Spleen (tissue), 11 donors: ENCODE data around the gene ZNF667. TPM values are rescaled to one million over a fixed set of nuclear protein-coding genes. Genes with fewer than 3 reads are reported as not detected.

Source experiments
- DNase-seq: peaks from one replicate; pipeline ENCODE4 v3.0.0-alpha.2; 2020
- H3K27ac ChIP-seq, 8 donors: fragments of 200-600 bp; sonication (generic) in 7 of 8; 1 replicate in 4 of 8; 2 replicates in 4 of 8; pipeline versions ENCODE4 v1.5.0 to v1.8.0; 2016 to 2021; ENCODE audit warnings: inconsistent platforms in 4 of 8, mild to moderate bottlenecking in 4 of 8, moderate library complexity in 1 of 8
- H3K27me3 ChIP-seq, 7 donors: fragments of 200-600 bp; sonication (generic) in 6 of 7; replicated peaks in 1 of 7; 1 replicate in 4 of 7; 2 replicates in 3 of 7; pipeline versions ENCODE4 v1.5.0 to v1.8.0; 2016 to 2021; ENCODE audit warnings: inconsistent platforms in 3 of 7, mild to moderate bottlenecking in 1 of 7
- H3K36me3 ChIP-seq, 6 donors: fragments of 200-600 bp; sonication (generic) in 5 of 6; 1 replicate in 4 of 6; 2 replicates in 2 of 6; pipeline versions ENCODE4 v1.5.0 to v1.8.0; 2016 to 2021; ENCODE audit warnings: inconsistent platforms in 2 of 6
- H3K4me1 ChIP-seq, 6 donors: fragments of 200-600 bp; sonication (generic) in 5 of 6; 1 replicate in 3 of 6; 2 replicates in 3 of 6; pipeline versions ENCODE4 v1.5.0 to v1.8.0; 2016 to 2021; ENCODE audit warnings: inconsistent platforms in 3 of 6
- H3K4me3 ChIP-seq, 8 donors: fragments of 200-600 bp; sonication (generic) in 7 of 8; 1 replicate in 4 of 8; 2 replicates in 4 of 8; pipeline versions ENCODE4 v1.5.0 to v1.8.0; 2016 to 2021; ENCODE audit warnings: inconsistent platforms in 4 of 8, mild to moderate bottlenecking in 4 of 8, moderate library complexity in 2 of 8
- H3K9me3 ChIP-seq, 8 donors: fragments of 200-600 bp; sonication (generic) in 7 of 8; 1 replicate in 4 of 8; 2 replicates in 4 of 8; pipeline versions ENCODE4 v1.5.0 to v1.8.0; 2016 to 2021; ENCODE audit warnings: inconsistent platforms in 4 of 8
- CTCF ChIP-seq, 11 experiments: fragments of 200-600 bp in 7 of 11; fragments of 450-650 bp in 4 of 11; sonication (generic) in 4 of 11; IDR thresholded peaks in 8 of 11; conservative IDR thresholded peaks in 3 of 11; 1 replicate in 7 of 11; 2 replicates in 4 of 11; pipeline versions ENCODE4 v1.4.0 to v1.8.0; 2016 to 2021; ENCODE audit warnings: antibody characterized with exemption in 11 of 11, inconsistent platforms in 4 of 11, mild to moderate bottlenecking in 1 of 11
- POLR2A ChIP-seq, 3 donors: fragments of 450-650 bp; IDR thresholded peaks; one replicate each; pipeline ENCODE4 v1.5.1; 2017; ENCODE audit warnings: antibody characterized with exemption in 3 of 3, mild to moderate bottlenecking in 1 of 3
- POLR2AphosphoS5 ChIP-seq, 3 donors: sonication (generic); formaldehyde crosslinking; IDR thresholded peaks; one replicate each; pipeline ENCODE4 v1.5.1; 2017; ENCODE audit warnings: antibody characterized with exemption in 3 of 3
- WGBS, 5 donors: extraction: QIAGEN DNeasy Blood & Tissue Kit in 3 of 5; methylation state at CpG; one replicate each; pipeline versions ENCODE4 v1.1.5 to v1.1.7; 2013 to 2018; 5-methylcytosine and 5-hydroxymethylcytosine counted together
- intact Hi-C: fragments of 100-400 bp; cut with DNase I; formaldehyde crosslinking; loops from one replicate; pipeline ENCODE4 v1.15.0; 2023; ENCODE audit warnings: low total_unique reads
- polyA plus RNA-seq, 3 donors: library from polyadenylated mRNA; stranded (reverse); fragments of 200-250 nt; gene quantifications; one replicate each; pipeline ENCODE4 v1.2.1, GENCODE V29; 2013
- total RNA-seq, 7 donors: library from RNA; depleted of rRNA in 3 of 7; stranded (reverse); fragments of >200 nt in 3 of 7; fragmentation: NEBNext Ultra II Directional in 4 of 7; extraction: Animal tissue kit (Norgen Biotek cat#: 25700) in 4 of 7; gene quantifications; one replicate each; pipeline versions ENCODE4 v1.1.0 to v1.2.1, GENCODE V29; 2016 to 2021
- donor health status: healthy with polysubstance abuse.
- donor health status: DM: no; HTN: no; CAD: no; lungs with moderate emphysema.
- donor health status: DM: no; HTN: no; CAD: no.
- donor health status: Bipolar disorder and iron deficiency.
- donor health status: healthy.
- donor health status: DM: no; HTN: no; CAD: no.
- donor health status: DM: yes; HTN: yes; CAD: no.

The ZNF667 gene
- total and polyA plus RNA-seq, 10 donors = 1.4 to 6.6 (median 2.9) TPM

- peaks cover 0 to 52% (median 21%) of the 10 kb centered on the region in 6 donors for H3K36me3 ChIP-seq
- H3K27ac ChIP-seq = no peak overlapping the region
- intact Hi-C loops = no loop called here
- no peak for DNase-seq
- H3K4me3 ChIP-seq = no peak overlapping the region
- H3K27me3 ChIP-seq = no peaks in the 10 kb centered on the region
- H3K9me3 ChIP-seq = peaks cover 6 to 91% (median 86%) of the 10 kb centered on the region in 8 donors
- WGBS, 5 donors = 86 to 94% (median 91%) methylated on average over 5 of the region's 5 CpGs
- TF ChIP-seq CTCF (IDR thresholded peaks at IDR 0.05 in 8 of 11, conservative IDR thresholded peaks at IDR 0.05 in 3 of 11) (no peak), POLR2AphosphoS5 (IDR thresholded peaks at IDR 0.05) (no peak), POLR2A (IDR thresholded peaks at IDR 0.05) (no peak)
- H3K4me1 ChIP-seq = peaks cover 0 to 19% (median 14%) of the 10 kb centered on the region in 6 donors
These were observed 78.3 kb downstream of the ZNF667 start for GRCh38 chr19:56398809-56399208.

- Histone ChIP-seq H3K4me1 (peaks cover 0 to 21% (median 16%) of the 10 kb centered on the region in 6 donors), H3K27ac (peak within 1 kb of the TSS; percentile 92 to 100 (median 98)), H3K36me3 (peaks cover 3 to 58% (median 36%) of the 10 kb centered on the region in 6 donors), H3K9me3 (peaks cover 0 to 89% (median 59%) of the 10 kb centered on the region in 8 donors), H3K27me3 (no peaks in the 10 kb centered on the region), H3K4me3 (peak within 1 kb of the TSS; percentile 50 to 79 (median 70))
- WGBS, 5 donors = 2 to 3% (median 2%) methylated on average over 34 to 73 of the region's 73 CpGs
- DNase-seq = peak; percentile 98
- intact Hi-C loops = no loop called here
- TF ChIP-seq POLR2AphosphoS5 (IDR thresholded peaks at IDR 0.05) (peak; percentile 93 to 96 (median 93)), CTCF (IDR thresholded peaks at IDR 0.05 in 8 of 11, conservative IDR thresholded peaks at IDR 0.05 in 3 of 11) (peak; percentile 40 to 86 (median 79)), POLR2A (IDR thresholded peaks at IDR 0.05) (peak in 1 of 3 donors; percentile 27)
These were observed 83.8 kb downstream of the ZNF667 start, which contains the start of gene ZNF582 for GRCh38 chr19:56393119-56394012. Gene ZNF582 (minus strand): TSS chr19:56393534. CDS start chr19:56391752, 1,782 bp downstream.

Other genes with a start within 250 kb of the ZNF667 start
- gene EDDM13, start 204.6 kb downstream of the ZNF667 start, total RNA-seq = not detected
- 1 to 10 TPM in 2 of 3 donors, under 1 TPM in 1; 0.71 to 1.2 (median 1.1) TPM for gene EDDM13, start 204.6 kb downstream of the ZNF667 start, polyA plus RNA-seq
- gene ZSCAN5A, start 162.5 kb downstream of the ZNF667 start, total RNA-seq = 10 to 100 TPM in 4 of 7 donors, 1 to 10 TPM in 3; 5.6 to 18.7 (median 11.4) TPM
- 1 to 10 TPM; 3.4 to 4.9 (median 4.4) TPM for gene ZSCAN5A, start 162.5 kb downstream of the ZNF667 start, polyA plus RNA-seq
- gene ZNF582, start 83.8 kb downstream of the ZNF667 start, total RNA-seq = 1 to 10 TPM; 3.3 to 8.1 (median 5.4) TPM
- gene ZNF582, start 83.8 kb downstream of the ZNF667 start, polyA plus RNA-seq = 1 to 10 TPM; 2.7 to 5.2 (median 4.5) TPM
- 10 to 100 TPM in 2 of 7 donors, 1 to 10 TPM in 5; 4.4 to 10.6 (median 8.3) TPM for gene ZNF583, start 73.0 kb downstream of the ZNF667 start, total RNA-seq
- gene ZNF583, start 73.0 kb downstream of the ZNF667 start, polyA plus RNA-seq = 1 to 10 TPM in 2 of 3 donors, under 1 TPM in 1; 0.93 to 2.7 (median 1.3) TPM
- gene ZNF471, start 30.5 kb upstream of the ZNF667 start, total RNA-seq = 1 to 10 TPM; 1.3 to 9.0 (median 3.3) TPM
- 1 to 10 TPM in 2 of 3 donors, under 1 TPM in 1; 0.97 to 1.4 (median 1.0) TPM for gene ZNF471, start 30.5 kb upstream of the ZNF667 start, polyA plus RNA-seq
- 1 to 10 TPM; 4.7 to 8.1 (median 5.5) TPM for gene ZFP28, start 61.6 kb upstream of the ZNF667 start, total RNA-seq
- 1 to 10 TPM; 2.0 to 2.7 (median 2.6) TPM for gene ZFP28, start 61.6 kb upstream of the ZNF667 start, polyA plus RNA-seq
- 1 to 10 TPM; 2.6 to 6.1 (median 3.9) TPM for gene ZNF470, start 90.1 kb upstream of the ZNF667 start, total RNA-seq
- 1 to 10 TPM; 2.5 to 3.7 (median 2.7) TPM for gene ZNF470, start 90.1 kb upstream of the ZNF667 start, polyA plus RNA-seq
- 1 to 10 TPM; 5.8 to 9.8 (median 7.2) TPM for gene ZNF71, start 118.0 kb upstream of the ZNF667 start, total RNA-seq
- gene ZNF71, start 118.0 kb upstream of the ZNF667 start, polyA plus RNA-seq = 1 to 10 TPM; 2.0 to 3.9 (median 2.8) TPM
- under 1 TPM in 4 of 7 donors, not detected in 3; 0.27 to 0.67 (median 0.39) TPM for gene SMIM17, start 165.8 kb upstream of the ZNF667 start, total RNA-seq
- not detected for gene SMIM17, start 165.8 kb upstream of the ZNF667 start, polyA plus RNA-seq
- 1 to 10 TPM; 3.0 to 6.8 (median 4.4) TPM for gene ZNF835, start 194.4 kb upstream of the ZNF667 start, total RNA-seq
- 1 to 10 TPM in 2 of 3 donors, under 1 TPM in 1; 0.70 to 1.7 (median 1.2) TPM for gene ZNF835, start 194.4 kb upstream of the ZNF667 start, polyA plus RNA-seq